Neural cell (in vitro differentiated cells): ENCODE data around the gene DCHS2.

Source experiments
- EZH2 ChIP-seq: fragments of 200-600, 300-800 bp; shearing (Covaris generic), sonication (generic); IDR thresholded peaks from 2 replicates; pipeline ENCODE4 v1.6.1; 2014; ENCODE audit warnings: antibody characterized with exemption, low read length, borderline replicate concordance, mild to moderate bottlenecking; ENCODE audit not compliant: insufficient read depth, poor library complexity, severe bottlenecking
- RAD21 ChIP-seq: fragments of 450-650 bp; conservative IDR thresholded peaks from 2 replicates; pipeline ENCODE4 v1.6.1; 2014; ENCODE audit warnings: antibody characterized with exemption, mild to moderate bottlenecking, moderate library complexity
- TAF1 ChIP-seq: IDR thresholded peaks from 2 replicates; pipeline ENCODE4 v1.6.1; 2012; ENCODE audit warnings: low read depth
- TF ChIP-seq, protein P1 (sequence below): fragments of 450-650 bp; IDR thresholded peaks from 2 replicates; pipeline ENCODE4 v1.5.1; 2014; ENCODE audit warnings: antibody characterized with exemption, mild to moderate bottlenecking, moderate library complexity; ENCODE audit not compliant: poor library complexity, severe bottlenecking
- TF ChIP-seq, protein P2 (sequence below): IDR thresholded peaks from 2 replicates; pipeline ENCODE4 v1.6.1; 2012; ENCODE audit warnings: borderline replicate concordance

DNA sequence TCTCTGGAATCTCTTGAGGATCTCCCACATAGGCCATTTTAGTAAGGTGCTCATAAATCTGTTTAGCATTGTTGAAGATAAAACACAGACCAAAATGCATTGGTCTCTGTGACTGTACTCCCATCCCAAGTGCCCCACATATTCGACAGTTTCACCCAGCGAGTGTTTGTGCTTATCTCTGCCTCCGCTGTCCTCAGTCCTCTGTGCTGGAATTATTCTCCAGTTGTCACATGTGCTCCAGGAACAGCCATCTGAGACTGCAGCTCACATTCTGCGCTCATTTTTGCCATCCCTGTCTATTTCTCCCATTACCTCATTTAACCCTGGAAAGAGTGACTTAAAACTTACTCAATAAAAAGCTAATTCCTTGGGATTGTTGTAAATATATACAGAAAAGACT is 27.6 kb upstream of the DCHS2 start:
- TF ChIP-seq, protein P1, sequence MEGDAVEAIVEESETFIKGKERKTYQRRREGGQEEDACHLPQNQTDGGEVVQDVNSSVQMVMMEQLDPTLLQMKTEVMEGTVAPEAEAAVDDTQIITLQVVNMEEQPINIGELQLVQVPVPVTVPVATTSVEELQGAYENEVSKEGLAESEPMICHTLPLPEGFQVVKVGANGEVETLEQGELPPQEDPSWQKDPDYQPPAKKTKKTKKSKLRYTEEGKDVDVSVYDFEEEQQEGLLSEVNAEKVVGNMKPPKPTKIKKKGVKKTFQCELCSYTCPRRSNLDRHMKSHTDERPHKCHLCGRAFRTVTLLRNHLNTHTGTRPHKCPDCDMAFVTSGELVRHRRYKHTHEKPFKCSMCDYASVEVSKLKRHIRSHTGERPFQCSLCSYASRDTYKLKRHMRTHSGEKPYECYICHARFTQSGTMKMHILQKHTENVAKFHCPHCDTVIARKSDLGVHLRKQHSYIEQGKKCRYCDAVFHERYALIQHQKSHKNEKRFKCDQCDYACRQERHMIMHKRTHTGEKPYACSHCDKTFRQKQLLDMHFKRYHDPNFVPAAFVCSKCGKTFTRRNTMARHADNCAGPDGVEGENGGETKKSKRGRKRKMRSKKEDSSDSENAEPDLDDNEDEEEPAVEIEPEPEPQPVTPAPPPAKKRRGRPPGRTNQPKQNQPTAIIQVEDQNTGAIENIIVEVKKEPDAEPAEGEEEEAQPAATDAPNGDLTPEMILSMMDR, result no peak
- no peak for TF ChIP-seq TAF1
- TF ChIP-seq, protein P2, sequence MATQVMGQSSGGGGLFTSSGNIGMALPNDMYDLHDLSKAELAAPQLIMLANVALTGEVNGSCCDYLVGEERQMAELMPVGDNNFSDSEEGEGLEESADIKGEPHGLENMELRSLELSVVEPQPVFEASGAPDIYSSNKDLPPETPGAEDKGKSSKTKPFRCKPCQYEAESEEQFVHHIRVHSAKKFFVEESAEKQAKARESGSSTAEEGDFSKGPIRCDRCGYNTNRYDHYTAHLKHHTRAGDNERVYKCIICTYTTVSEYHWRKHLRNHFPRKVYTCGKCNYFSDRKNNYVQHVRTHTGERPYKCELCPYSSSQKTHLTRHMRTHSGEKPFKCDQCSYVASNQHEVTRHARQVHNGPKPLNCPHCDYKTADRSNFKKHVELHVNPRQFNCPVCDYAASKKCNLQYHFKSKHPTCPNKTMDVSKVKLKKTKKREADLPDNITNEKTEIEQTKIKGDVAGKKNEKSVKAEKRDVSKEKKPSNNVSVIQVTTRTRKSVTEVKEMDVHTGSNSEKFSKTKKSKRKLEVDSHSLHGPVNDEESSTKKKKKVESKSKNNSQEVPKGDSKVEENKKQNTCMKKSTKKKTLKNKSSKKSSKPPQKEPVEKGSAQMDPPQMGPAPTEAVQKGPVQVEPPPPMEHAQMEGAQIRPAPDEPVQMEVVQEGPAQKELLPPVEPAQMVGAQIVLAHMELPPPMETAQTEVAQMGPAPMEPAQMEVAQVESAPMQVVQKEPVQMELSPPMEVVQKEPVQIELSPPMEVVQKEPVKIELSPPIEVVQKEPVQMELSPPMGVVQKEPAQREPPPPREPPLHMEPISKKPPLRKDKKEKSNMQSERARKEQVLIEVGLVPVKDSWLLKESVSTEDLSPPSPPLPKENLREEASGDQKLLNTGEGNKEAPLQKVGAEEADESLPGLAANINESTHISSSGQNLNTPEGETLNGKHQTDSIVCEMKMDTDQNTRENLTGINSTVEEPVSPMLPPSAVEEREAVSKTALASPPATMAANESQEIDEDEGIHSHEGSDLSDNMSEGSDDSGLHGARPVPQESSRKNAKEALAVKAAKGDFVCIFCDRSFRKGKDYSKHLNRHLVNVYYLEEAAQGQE, result no peak
- TF ChIP-seq RAD21, result no peak
- no peak for TF ChIP-seq EZH2
